Transverse colon (tissue), 4 donors: ENCODE data around the gene ACVR2A. TPM values are rescaled to one million over a fixed set of nuclear protein-coding genes. Genes with fewer than 3 reads are reported as not detected.

Experiments
- DNase-seq: peaks from one replicate; pipeline ENCODE4 v3.0.0-alpha.2; 2019
- H3K27ac ChIP-seq, 4 donors: fragments of 200-600 bp; sonication (generic); 2 replicates each; pipeline ENCODE4 v1.5.1; 2016 to 2018; ENCODE audit warnings: inconsistent platforms in 4 of 4
- H3K27me3 ChIP-seq: fragments of 200-600 bp; sonication (generic); 2 replicates; pipeline ENCODE4 v1.5.1; 2017; ENCODE audit warnings: inconsistent platforms
- H3K36me3 ChIP-seq, 4 donors: fragments of 200-600 bp; sonication (generic); 2 replicates each; pipeline ENCODE4 v1.5.1; 2017 to 2019; ENCODE audit warnings: inconsistent platforms in 4 of 4
- H3K4me1 ChIP-seq, 4 donors: fragments of 200-600 bp; sonication (generic); 2 replicates each; pipeline ENCODE4 v1.5.1; 2017 to 2020; ENCODE audit warnings: inconsistent platforms in 4 of 4
- H3K4me3 ChIP-seq, 4 donors: fragments of 200-600 bp; sonication (generic); 1 replicate in 1 of 4; 2 replicates in 3 of 4; pipeline versions ENCODE4 v1.5.1 to v1.6.1; 2017 to 2019; ENCODE audit warnings: inconsistent platforms in 4 of 4
- H3K9me3 ChIP-seq, 2 donors: fragments of 200-600 bp; sonication (generic); 2 replicates each; pipeline ENCODE4 v1.5.1; 2017 to 2019; ENCODE audit warnings: inconsistent platforms in 2 of 2
- CTCF ChIP-seq, 5 experiments: fragments of 200-600 bp in 3 of 5; fragments of 450-650 bp in 2 of 5; sonication (generic) in 3 of 5; IDR thresholded peaks; 1 replicate in 2 of 5; 2 replicates in 3 of 5; pipeline ENCODE4 v1.5.1; 2016 to 2017; ENCODE audit warnings: antibody characterized with exemption in 5 of 5, inconsistent platforms in 3 of 5, mild to moderate bottlenecking in 2 of 5, moderate library complexity in 1 of 5
- EP300 ChIP-seq: sonication (generic); formaldehyde crosslinking; IDR thresholded peaks from one replicate; pipeline ENCODE4 v1.6.1; 2017; ENCODE audit warnings: antibody characterized with exemption, low read depth
- POLR2A ChIP-seq: fragments of 450-650 bp; IDR thresholded peaks from one replicate; pipeline ENCODE4 v1.6.1; 2016; ENCODE audit warnings: antibody characterized with exemption, mild to moderate bottlenecking, moderate library complexity
- POLR2AphosphoS5 ChIP-seq, 3 donors: sonication (generic); formaldehyde crosslinking; IDR thresholded peaks; one replicate each; pipeline ENCODE4 v1.6.1; 2016; ENCODE audit warnings: antibody characterized with exemption in 3 of 3
- WGBS, 2 donors: methylation state at CpG; one replicate each; pipeline ENCODE4 v1.1.5; 2018; ENCODE audit warnings: low coverage in 1 of 2; 5-methylcytosine and 5-hydroxymethylcytosine counted together
- in situ Hi-C, 4 donors: fragments of 200-750 bp; cut with MboI; loops; one replicate each; pipeline versions ENCODE4 v1.15.0 to v1.15.1; 2017; ENCODE audit warnings: low sequenced_read_pairs in 3 of 4, low pct_ligation_motif_present in 1 of 4, low pct_unique_long_range_greater_than_20kb in 1 of 4
- intact Hi-C: fragments of 100-400 bp; cut with DNase I; formaldehyde crosslinking; loops from one replicate; pipeline ENCODE4 v1.15.1; 2023; ENCODE audit warnings: low total_unique reads
- total RNA-seq, 4 donors: library from RNA; depleted of rRNA; stranded (reverse); fragments of >200 nt; gene quantifications; one replicate each; pipeline ENCODE4 v1.1.0, GENCODE V29; 2016

The ACVR2A gene
- total RNA-seq, 4 donors from 2014 or later, result 15.7 to 36.0 (median 19.4) TPM

- H3K27me3 ChIP-seq, result no peaks in the 10 kb centered on the region
- no peaks in the 10 kb centered on the region for H3K9me3 ChIP-seq
- H3K36me3 ChIP-seq, result no peaks in the 10 kb centered on the region
- in situ Hi-C loops, result no loop called here
- DNase-seq, result no peak
- TF ChIP-seq POLR2A (no peak), CTCF (IDR thresholded peaks at IDR 0.05) (no peak), EP300 (no peak), POLR2AphosphoS5 (IDR thresholded peaks at IDR 0.05) (no peak)
- H3K4me1 ChIP-seq, result peaks cover 7 to 67% (median 26%) of the 10 kb centered on the region in 4 donors
- no peak overlapping the region for H3K27ac ChIP-seq
- no peak overlapping the region for H3K4me3 ChIP-seq
- intact Hi-C loops, result loop anchor here (5.0 kb wide), 1 partner anchor 1194 kb away; no protein-coding TSS in a partner anchor
- WGBS, 2 donors, result 67 to 97% methylated on average over 1 of the region's 1 CpG
These were observed 6.0 kb downstream of the ACVR2A start for GRCh38 chr2:147850838-147851237.

GRCh38 chr2:147851244-147851930 lies 6.6 kb downstream of the ACVR2A start:
- Histone ChIP-seq H3K4me1 (peaks cover 7 to 63% (median 25%) of the 10 kb centered on the region in 4 donors), H3K9me3 (no peaks in the 10 kb centered on the region), H3K27ac (no peak overlapping the region), H3K27me3 (no peaks in the 10 kb centered on the region), H3K4me3 (no peak overlapping the region), H3K36me3 (no peaks in the 10 kb centered on the region)
- 57 to 61% methylated on average over 1 of the region's 1 CpG for WGBS, 2 donors
- intact Hi-C loops, result loop anchor here (5.0 kb wide), 1 partner anchor 1194 kb away; no protein-coding TSS in a partner anchor
- DNase-seq, result no peak
- in situ Hi-C loops, result no loop called here
- TF ChIP-seq EP300 (no peak), CTCF (IDR thresholded peaks at IDR 0.05) (no peak), POLR2AphosphoS5 (IDR thresholded peaks at IDR 0.05) (no peak), POLR2A (no peak)

- Histone ChIP-seq H3K9me3 (no peaks in the 10 kb centered on the region), H3K4me3 (no peak overlapping the region), H3K27ac (no peak overlapping the region), H3K27me3 (no peaks in the 10 kb centered on the region), H3K4me1 (peaks cover 0 to 51% (median 20%) of the 10 kb centered on the region in 4 donors), H3K36me3 (no peaks in the 10 kb centered on the region)
- DNase-seq, result no peak
- 51 to 65% methylated on average over 4 to 6 of the region's 6 CpGs for WGBS, 2 donors
- intact Hi-C loops, result loop anchor here (5.0 kb wide), 1 partner anchor 1197 kb away; no protein-coding TSS in a partner anchor
- TF ChIP-seq CTCF (IDR thresholded peaks at IDR 0.05), result no peak
- in situ Hi-C loops, result no loop called here
These were observed 9.8 kb downstream of the ACVR2A start for GRCh38 chr2:147854557-147855134.

- H3K9me3 ChIP-seq, result no peaks in the 10 kb centered on the region
- H3K27me3 ChIP-seq, result no peaks in the 10 kb centered on the region
- H3K4me1 ChIP-seq, result peaks cover 0 to 50% (median 20%) of the 10 kb centered on the region in 4 donors
- H3K27ac ChIP-seq, result no peak overlapping the region
- in situ Hi-C loops, result no loop called here
- no peaks in the 10 kb centered on the region for H3K36me3 ChIP-seq
- no peak overlapping the region for H3K4me3 ChIP-seq
- no peak for DNase-seq
- intact Hi-C loops, result no loop called here
- TF ChIP-seq POLR2AphosphoS5 (IDR thresholded peaks at IDR 0.05) (no peak), EP300 (no peak), CTCF (IDR thresholded peaks at IDR 0.05) (no peak), POLR2A (no peak)
These were observed 10.5 kb downstream of the ACVR2A start for GRCh38 chr2:147855316-147855715.
